Nephron (organoid): Measurements from ENCODE around the gene FOXL3.

Experiments used
- H3K27ac Mint-ChIP-seq, 3 experiments: 2 replicates each; pipeline ENCODE4 v1.8.0; 2020; ENCODE audit warnings: mixed read lengths in 3 of 3, mild to moderate bottlenecking in 2 of 3, moderate library complexity in 1 of 3
- H3K27me3 Mint-ChIP-seq: 2 replicates; pipeline ENCODE4 v1.8.0; 2021; ENCODE audit warnings: low read depth, mild to moderate bottlenecking, moderate library complexity, mixed read lengths
- H3K36me3 Mint-ChIP-seq: 2 replicates; pipeline ENCODE4 v1.8.0; 2020; ENCODE audit warnings: low read depth, mixed read lengths
- H3K4me1 Mint-ChIP-seq: 2 replicates; pipeline ENCODE4 v1.8.0; 2020; ENCODE audit warnings: mixed read lengths
- H3K4me3 Mint-ChIP-seq, 3 experiments: 2 replicates each; pipeline ENCODE4 v1.8.0; 2020; ENCODE audit warnings: mild to moderate bottlenecking in 3 of 3, mixed read lengths in 3 of 3, moderate library complexity in 2 of 3
- H3K9me3 Mint-ChIP-seq: 2 replicates; pipeline ENCODE4 v1.8.0; 2020; ENCODE audit warnings: mixed read lengths
- CTCF ChIP-seq, 3 experiments: fragments of 200-600 bp; sonication (generic); IDR thresholded peaks; one replicate each; pipeline ENCODE4 v1.5.0; 2021; ENCODE audit warnings: antibody characterized with exemption in 3 of 3; ENCODE audit not compliant: unreplicated experiment in 3 of 3

FOXL3 gene

GRCh38 chr7:336810-337566 lies 47.0 kb downstream of the FOXL3 start:
- Mint-ChIP-seq H3K36me3 (peaks cover 8% of the 10 kb centered on the region), H3K4me3 (no peak overlapping the region), H3K9me3 (peaks cover 10% of the 10 kb centered on the region), H3K27ac (no peak overlapping the region), H3K4me1 (peaks cover 19% of the 10 kb centered on the region), H3K27me3 (peaks cover 36% of the 10 kb centered on the region)
- no peak for TF ChIP-seq CTCF (IDR thresholded peaks at IDR 0.05; ENCODE audit: unreplicated experiment in 3 of 3)

- Mint-ChIP-seq H3K9me3 (peaks cover 10% of the 10 kb centered on the region), H3K27me3 (peaks cover 36% of the 10 kb centered on the region), H3K36me3 (peaks cover 8% of the 10 kb centered on the region)
Observed at GRCh38 chr7:337567-337951, 47.6 kb downstream of the FOXL3 start.

GRCh38 chr7:338295-339061 lies 48.5 kb downstream of the FOXL3 start:
- peaks cover 10% of the 10 kb centered on the region for H3K9me3 Mint-ChIP-seq
- H3K4me1 Mint-ChIP-seq, result peaks cover 28% of the 10 kb centered on the region
- no peak overlapping the region for H3K4me3 Mint-ChIP-seq

More at GRCh38 chr7:337567-337951, 47.6 kb downstream of the FOXL3 start:
- Mint-ChIP-seq H3K4me1 (peaks cover 24% of the 10 kb centered on the region), H3K27ac (no peak overlapping the region), H3K4me3 (no peak overlapping the region)
- TF ChIP-seq CTCF (IDR thresholded peaks at IDR 0.05; ENCODE audit: unreplicated experiment in 3 of 3), result no peak

GRCh38 chr7:339062-339342 lies 49.0 kb downstream of the FOXL3 start:
- no peak for TF ChIP-seq CTCF (IDR thresholded peaks at IDR 0.05; ENCODE audit: unreplicated experiment in 3 of 3)
- Mint-ChIP-seq H3K27ac (no peak overlapping the region), H3K4me1 (peaks cover 26% of the 10 kb centered on the region), H3K36me3 (peaks cover 8% of the 10 kb centered on the region), H3K27me3 (peaks cover 31% of the 10 kb centered on the region), H3K9me3 (peaks cover 10% of the 10 kb centered on the region), H3K4me3 (no peak overlapping the region)

More at GRCh38 chr7:338295-339061, 48.5 kb downstream of the FOXL3 start:
- Mint-ChIP-seq H3K27me3 (peaks cover 35% of the 10 kb centered on the region), H3K36me3 (peaks cover 8% of the 10 kb centered on the region), H3K27ac (no peak overlapping the region)
- no peak for TF ChIP-seq CTCF (IDR thresholded peaks at IDR 0.05; ENCODE audit: unreplicated experiment in 3 of 3)

- Mint-ChIP-seq H3K27ac (no peak overlapping the region), H3K9me3 (peaks cover 5% of the 10 kb centered on the region), H3K4me1 (peaks cover 21% of the 10 kb centered on the region), H3K27me3 (peaks cover 25% of the 10 kb centered on the region), H3K4me3 (no peak overlapping the region), H3K36me3 (peaks cover 5% of the 10 kb centered on the region)
- no peak for TF ChIP-seq CTCF (IDR thresholded peaks at IDR 0.05; ENCODE audit: unreplicated experiment in 3 of 3)
Observed at GRCh38 chr7:339696-340095, 49.7 kb downstream of the FOXL3 start.
